Measurements from ENCODE around the gene ELOVL6.
"Not testable (repeated sequence)": the region's sequence is repeated elsewhere in the genome, so short reads cannot be mapped to it uniquely, and the experiment has no call there.

ELOVL6 gene, protein sequence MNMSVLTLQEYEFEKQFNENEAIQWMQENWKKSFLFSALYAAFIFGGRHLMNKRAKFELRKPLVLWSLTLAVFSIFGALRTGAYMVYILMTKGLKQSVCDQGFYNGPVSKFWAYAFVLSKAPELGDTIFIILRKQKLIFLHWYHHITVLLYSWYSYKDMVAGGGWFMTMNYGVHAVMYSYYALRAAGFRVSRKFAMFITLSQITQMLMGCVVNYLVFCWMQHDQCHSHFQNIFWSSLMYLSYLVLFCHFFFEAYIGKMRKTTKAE

DNA sequence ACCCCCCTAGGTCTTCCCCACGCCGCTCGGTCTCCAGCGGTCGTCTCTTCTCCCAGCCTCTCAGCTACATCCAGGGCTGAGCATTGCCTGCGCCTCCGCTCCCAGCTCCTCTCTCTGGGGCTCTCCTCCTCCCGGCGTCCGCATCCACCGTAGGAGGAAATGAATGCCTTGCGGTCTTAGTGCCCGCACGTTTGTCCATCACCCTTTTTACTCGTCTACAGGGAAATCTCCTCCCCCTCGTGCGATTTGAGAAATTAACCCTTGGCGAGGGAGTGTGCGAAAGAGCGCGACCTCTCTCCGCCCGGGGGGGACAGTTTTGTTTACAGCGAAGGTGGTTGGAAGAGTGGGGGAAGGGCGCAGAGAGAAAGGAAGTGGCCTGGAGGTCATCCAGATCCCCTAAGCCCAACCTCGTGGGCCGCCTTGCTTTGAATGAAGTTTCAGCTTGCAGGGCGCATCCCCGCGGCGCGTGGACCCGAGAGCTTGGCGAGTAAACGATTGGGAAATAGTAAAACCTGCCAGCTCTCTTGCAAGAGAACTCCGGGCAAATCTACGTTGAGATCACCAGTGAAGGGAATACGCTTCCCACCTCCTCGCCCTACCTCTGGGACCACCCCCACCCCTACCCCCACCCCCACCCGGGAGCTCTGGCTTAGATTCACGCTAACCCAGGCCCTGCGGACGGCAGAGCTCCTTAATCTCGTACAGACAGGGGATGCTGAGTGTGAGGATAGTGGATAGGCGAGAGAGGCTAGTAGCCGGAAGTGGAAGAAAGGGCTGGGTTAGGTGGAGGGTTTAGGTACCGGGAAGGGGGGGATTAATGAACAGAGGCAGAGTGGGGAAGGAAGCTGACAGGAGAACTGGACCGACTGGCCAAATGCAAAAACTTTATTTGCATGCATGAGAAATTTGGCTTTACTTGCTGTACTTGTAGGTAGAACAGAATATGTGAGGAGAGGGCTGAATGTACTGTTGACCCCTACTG lies at the start of gene ELOVL6:
ELOVL6 (minus strand) TSS at position 181 of the 982 bp plus-strand sequence. CDS start 280 bp downstream, outside the sequence.
- no peak for DNase-seq (ENCODE audit: low read depth in 2 of 2)

DNA sequence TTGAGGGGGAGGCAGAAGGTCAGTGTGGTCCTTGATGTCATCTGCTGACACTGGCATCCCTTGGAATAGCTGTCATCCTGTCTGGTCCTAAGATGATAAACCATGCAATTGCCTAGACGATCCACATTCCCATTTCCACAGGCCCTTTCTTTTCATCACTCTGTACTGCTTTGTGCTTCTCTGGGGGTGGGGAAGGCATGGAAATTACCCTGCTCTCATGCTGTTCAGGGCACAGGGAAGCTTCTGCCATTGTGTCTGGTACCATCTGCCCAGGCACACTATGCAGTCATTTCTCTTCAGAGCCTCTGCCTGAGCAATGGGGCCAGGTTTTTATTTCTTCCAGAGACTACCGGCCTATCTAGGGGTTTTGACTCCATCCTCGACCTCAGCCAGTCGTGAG lies 49.7 kb upstream of the ELOVL6 start:
- no peak for DNase-seq (ENCODE audit: low read depth in 2 of 2)

DNA sequence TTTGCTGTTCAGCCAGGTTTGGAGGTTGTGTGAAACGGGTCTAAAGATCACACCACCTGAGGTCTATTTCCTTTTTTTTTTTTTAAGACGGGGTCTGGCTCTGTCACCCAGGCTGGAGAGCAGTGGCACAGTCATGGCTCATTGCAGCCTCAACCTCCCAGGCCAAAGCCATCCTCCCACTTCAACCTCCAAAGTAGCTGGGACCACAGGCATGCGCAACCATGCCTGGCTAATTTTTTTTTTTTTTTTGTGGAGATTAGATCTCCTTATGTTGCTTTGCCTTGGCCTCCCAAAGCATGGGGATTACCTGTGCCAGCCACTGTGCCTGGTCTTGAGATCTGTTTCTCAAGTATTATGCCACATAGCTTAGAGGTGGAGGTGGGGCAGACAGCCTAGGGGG lies 49.2 kb upstream of the ELOVL6 start:
- DNase-seq (ENCODE audit: low read depth in 2 of 2): no peak

- DNase-seq (ENCODE audit: low read depth in 2 of 2): peak in 1 of 2 experiments; percentile 8
Measured at GRCh38 chr4:110245577-110245976, 47.2 kb upstream of the ELOVL6 start.

- no peak for DNase-seq (ENCODE audit: low read depth in 2 of 2)
Measured at GRCh38 chr4:110236324-110236723, 37.9 kb upstream of the ELOVL6 start.

GRCh38 chr4:110233581-110233980 lies 35.2 kb upstream of the ELOVL6 start:
- not testable (repeated sequence) for DNase-seq (ENCODE audit: low read depth in 2 of 2)

DNA sequence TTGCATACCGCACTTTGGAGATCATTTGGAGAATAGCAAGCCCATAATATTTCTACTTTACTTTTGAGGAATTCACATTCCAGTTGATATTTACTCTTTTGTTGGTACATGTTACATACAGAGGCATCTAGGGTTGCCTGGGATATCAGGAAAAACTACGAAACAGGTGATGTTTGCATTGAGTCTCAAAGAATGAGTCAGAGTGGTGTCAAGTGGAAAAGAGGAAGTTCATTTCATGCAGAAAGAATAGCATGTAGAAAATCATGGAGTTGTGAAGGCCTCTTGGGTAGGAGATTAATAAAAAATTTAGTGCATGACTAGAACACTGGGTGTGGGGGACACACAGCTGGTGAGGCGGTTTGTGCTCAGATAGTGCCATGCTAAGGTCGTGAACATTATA lies 33.5 kb upstream of the ELOVL6 start:
- no peak for DNase-seq (ENCODE audit: low read depth in 2 of 2)

GRCh38 chr4:110229266-110229665 lies 30.9 kb upstream of the ELOVL6 start:
- DNase-seq (ENCODE audit: low read depth in 2 of 2): no peak

GRCh38 chr4:110224812-110225211 lies 26.4 kb upstream of the ELOVL6 start:
- no peak for DNase-seq (ENCODE audit: low read depth in 2 of 2)

GRCh38 chr4:110224142-110224541 lies 25.7 kb upstream of the ELOVL6 start:
- no peak for DNase-seq (ENCODE audit: low read depth in 2 of 2)

DNA sequence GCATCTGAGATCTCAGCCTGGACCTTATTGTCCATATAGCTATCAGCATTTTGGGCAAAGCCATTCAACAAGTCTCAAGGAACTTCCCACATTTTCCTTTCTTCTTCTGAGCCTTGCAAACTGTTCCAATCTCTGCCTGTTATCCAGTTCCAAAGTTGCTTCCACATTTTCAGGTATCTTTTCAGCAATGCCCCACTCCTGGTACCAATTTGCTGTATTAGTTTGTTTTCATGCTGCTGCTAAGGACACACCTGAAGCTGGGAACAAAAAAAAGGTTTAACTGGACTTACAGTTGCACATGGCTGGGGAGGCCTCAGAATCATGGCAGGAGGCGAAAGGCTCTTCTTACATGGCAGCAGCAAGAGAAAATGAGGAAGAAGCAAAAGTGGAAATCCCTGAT lies 20.5 kb upstream of the ELOVL6 start:
- DNase-seq (ENCODE audit: low read depth in 2 of 2): not testable (repeated sequence)

GRCh38 chr4:110217181-110217580 lies 18.8 kb upstream of the ELOVL6 start:
- DNase-seq (ENCODE audit: low read depth in 2 of 2): not testable (repeated sequence)

DNA sequence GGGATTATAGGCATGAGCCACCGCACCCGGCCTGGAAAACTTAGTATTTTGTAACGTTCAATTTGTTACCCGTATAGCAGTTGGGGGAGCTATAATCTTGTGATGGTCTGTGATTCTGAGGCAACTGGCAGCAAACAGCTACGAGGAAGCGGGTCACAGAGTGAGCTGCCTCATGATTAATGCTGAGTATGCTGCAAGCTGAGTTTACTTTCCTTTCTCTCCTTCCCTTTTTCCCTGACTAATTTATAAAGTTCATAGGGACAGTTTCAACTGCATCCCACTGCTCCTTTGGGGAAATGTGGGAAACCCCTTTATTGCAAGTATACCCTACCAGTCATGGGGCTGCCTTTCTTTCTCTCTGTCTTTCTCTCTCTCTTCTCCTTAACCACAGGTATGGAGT lies 17.7 kb upstream of the ELOVL6 start:
- no peak for DNase-seq (ENCODE audit: low read depth in 2 of 2)

- DNase-seq (ENCODE audit: low read depth in 2 of 2): no peak
Measured at GRCh38 chr4:110211770-110212061, 13.3 kb upstream of the ELOVL6 start.

- no peak for DNase-seq (ENCODE audit: low read depth in 2 of 2)
Measured at GRCh38 chr4:110211007-110211769, 12.8 kb upstream of the ELOVL6 start.

DNA sequence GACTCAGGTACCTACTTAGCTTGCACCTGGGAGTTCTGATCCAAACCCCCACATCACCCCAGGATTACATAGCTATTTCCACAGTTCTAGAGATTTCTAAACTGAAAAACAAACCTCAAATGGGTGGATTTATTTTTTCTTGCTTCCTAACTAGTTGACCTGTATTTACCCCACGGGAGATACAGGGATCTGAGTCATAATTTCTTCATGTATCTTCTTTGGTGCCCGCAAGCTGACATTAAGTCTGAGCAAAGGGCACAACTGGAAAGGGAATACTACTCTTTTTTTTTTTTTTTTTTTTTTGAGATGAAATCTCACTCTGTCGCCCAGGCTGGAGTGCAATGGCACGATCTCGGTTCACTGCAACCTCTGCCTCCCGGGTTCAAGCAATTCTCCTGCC lies 10.0 kb upstream of the ELOVL6 start:
- no peak for DNase-seq (ENCODE audit: low read depth in 2 of 2)

DNA sequence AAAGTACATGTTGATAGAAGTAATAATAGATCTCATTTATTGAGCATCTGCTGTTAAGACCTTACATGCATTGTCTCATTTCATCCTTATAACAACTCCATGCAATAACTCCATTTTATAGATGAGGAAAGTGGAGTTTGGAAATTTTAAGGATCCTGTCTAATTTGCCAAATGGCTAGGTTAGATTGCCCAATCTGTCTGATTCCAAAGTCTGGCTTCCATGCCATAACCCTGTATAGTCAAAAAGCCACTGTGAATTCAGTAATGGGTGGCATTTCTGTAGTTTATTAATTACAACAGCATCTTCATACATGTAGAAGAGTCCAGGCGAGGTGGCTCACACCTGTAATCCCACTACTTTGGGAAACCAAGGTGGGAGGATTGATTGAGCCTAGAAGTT lies 8.8 kb upstream of the ELOVL6 start:
- DNase-seq (ENCODE audit: low read depth in 2 of 2): no peak

GRCh38 chr4:110202024-110202423 lies 3.6 kb upstream of the ELOVL6 start:
- DNase-seq (ENCODE audit: low read depth in 2 of 2): no peak

DNA sequence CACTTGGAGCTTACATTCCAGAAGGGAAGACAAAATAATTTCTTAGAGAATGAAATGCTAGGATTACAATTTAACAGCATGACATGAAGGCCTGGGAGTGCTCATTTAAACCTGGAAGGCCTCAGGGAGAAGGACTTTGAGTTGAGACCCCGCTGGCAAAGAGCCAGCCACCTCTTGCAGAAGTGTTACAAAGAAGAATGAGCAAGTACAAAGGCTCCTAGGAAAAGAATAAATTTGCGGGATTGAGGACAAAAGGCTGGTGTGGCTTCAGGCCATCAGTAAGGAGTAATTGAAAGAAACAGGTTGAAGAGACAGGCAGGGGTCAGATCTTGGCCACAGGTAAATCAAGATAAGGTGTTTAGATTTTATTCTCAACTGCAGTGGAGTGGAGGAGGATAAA lies 3.1 kb upstream of the ELOVL6 start:
- DNase-seq (ENCODE audit: low read depth in 2 of 2): no peak

GRCh38 chr4:110200689-110201088 lies 2.3 kb upstream of the ELOVL6 start:
- DNase-seq (ENCODE audit: low read depth in 2 of 2): no peak

DNA sequence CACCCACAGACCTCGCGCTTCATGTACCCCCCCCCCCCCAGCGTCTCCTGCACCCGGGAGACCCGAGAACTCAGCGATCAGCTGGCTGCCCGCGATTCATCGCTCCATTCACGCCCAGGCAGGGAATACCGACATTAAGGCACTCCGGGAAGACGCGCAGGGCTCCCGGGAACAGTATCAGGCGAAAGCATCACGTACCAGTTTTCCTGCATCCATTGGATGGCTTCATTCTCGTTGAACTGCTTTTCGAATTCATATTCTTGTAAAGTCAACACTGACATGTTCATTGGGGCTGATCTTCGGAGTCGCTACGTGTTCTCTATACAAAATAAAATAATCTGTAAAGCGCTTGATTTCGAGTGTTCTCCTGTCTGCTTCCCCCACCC lies 373 bp downstream of the ELOVL6 start:
- no peak for DNase-seq (ENCODE audit: low read depth in 2 of 2)

DNA sequence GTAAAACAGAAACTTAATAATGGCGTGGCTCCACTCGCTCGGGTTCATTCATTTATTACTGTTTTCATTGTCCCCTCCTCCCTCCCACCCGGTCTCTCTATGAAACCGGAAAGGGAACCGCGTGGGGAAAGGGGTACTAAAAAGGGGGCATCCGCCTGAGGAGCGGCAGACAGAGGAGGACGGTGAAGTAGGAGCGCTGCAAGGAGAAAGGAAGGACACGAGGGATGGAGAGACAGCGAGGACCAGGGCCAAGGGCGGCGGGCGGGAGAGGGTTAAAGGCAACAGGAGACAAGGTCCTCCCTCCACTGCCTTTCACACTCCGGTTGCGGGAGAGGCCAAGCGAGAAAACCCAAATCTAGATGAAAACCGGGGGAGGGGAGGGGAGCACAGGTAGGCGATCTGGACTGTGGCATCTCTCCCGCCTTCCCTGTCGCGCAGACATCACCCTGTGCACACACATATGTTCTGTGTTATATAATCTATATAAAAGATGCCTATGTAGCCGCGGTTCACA lies 829 bp downstream of the ELOVL6 start:
- DNase-seq (ENCODE audit: low read depth in 2 of 2): no peak

Measured in fibroblast of skin of left quadriceps (primary cell).